ENCODE measurements around the gene CACNA1I.

DNA sequence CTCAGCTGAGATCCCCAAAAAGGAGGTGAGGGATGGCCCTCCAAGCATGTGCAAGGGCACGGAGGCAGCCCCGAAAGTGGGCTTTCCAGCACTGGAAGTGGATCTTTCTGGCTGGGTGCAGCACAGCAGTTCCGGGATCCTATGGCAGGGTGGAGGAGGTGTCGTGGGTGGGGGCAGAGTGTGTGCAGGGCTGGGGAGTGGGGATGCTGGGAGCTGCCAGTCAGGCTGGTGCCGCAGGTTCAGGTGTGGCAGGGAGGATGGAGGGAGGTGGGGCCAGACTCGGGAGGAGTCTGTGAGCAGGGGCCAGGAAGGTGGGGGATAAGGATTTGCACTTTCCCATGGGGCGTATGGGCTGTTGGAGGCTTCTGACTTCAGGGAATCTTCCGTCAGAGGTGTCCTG lies 60.2 kb downstream of the CACNA1I start:
- TF ChIP-seq, protein P1, sequence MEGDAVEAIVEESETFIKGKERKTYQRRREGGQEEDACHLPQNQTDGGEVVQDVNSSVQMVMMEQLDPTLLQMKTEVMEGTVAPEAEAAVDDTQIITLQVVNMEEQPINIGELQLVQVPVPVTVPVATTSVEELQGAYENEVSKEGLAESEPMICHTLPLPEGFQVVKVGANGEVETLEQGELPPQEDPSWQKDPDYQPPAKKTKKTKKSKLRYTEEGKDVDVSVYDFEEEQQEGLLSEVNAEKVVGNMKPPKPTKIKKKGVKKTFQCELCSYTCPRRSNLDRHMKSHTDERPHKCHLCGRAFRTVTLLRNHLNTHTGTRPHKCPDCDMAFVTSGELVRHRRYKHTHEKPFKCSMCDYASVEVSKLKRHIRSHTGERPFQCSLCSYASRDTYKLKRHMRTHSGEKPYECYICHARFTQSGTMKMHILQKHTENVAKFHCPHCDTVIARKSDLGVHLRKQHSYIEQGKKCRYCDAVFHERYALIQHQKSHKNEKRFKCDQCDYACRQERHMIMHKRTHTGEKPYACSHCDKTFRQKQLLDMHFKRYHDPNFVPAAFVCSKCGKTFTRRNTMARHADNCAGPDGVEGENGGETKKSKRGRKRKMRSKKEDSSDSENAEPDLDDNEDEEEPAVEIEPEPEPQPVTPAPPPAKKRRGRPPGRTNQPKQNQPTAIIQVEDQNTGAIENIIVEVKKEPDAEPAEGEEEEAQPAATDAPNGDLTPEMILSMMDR (IDR thresholded peaks at IDR 0.05) = no peak
- TF ChIP-seq EP300 (IDR thresholded peaks at IDR 0.05) = no peak
- no peak for TF ChIP-seq POLR2AphosphoS5 (IDR thresholded peaks at IDR 0.05)

Data from esophagus muscularis mucosa (tissue), 4 donors.